Left lung (tissue), 10 donors: ENCODE results near the gene DENND5B. TPM values are rescaled to one million over a fixed set of nuclear protein-coding genes. Genes with fewer than 3 reads are reported as not detected.

Experiments
- ATAC-seq: fragments of 200-7000 bp; cut with Tn5 transposase; one replicate; pipeline ENCODE4 v1.9.1; 2020; ENCODE audit warnings: moderate library complexity
- DNase-seq, 4 donors: peaks; one replicate each; pipeline ENCODE4 v3.0.0-alpha.2; 2013 to 2020
- H3K27ac ChIP-seq, 2 donors: fragments of 200-600 bp; sonication (generic) in 1 of 2; one replicate each; pipeline versions ENCODE4 v1.5.0 to v1.8.0; 2020 to 2021
- H3K27me3 ChIP-seq, 2 donors: fragments of 200-600 bp; sonication (generic) in 1 of 2; one replicate each; pipeline versions ENCODE4 v1.5.0 to v1.8.0; 2020 to 2021
- H3K36me3 ChIP-seq, 2 donors: fragments of 200-600 bp; sonication (generic) in 1 of 2; one replicate each; pipeline versions ENCODE4 v1.5.0 to v1.8.0; 2020 to 2021
- H3K4me1 ChIP-seq, 2 donors: fragments of 200-600 bp; one replicate each; pipeline ENCODE4 v1.8.0; 2021
- H3K4me3 ChIP-seq, 2 donors: fragments of 200-600 bp; sonication (generic) in 1 of 2; one replicate each; pipeline versions ENCODE4 v1.5.0 to v1.8.0; 2020 to 2021; ENCODE audit warnings: mild to moderate bottlenecking in 1 of 2
- H3K9me3 ChIP-seq, 2 donors: fragments of 200-600 bp; sonication (generic) in 1 of 2; one replicate each; pipeline versions ENCODE4 v1.5.0 to v1.8.0; 2020 to 2021
- intact Hi-C, 2 donors: fragments of 100-400 bp; cut with DNase I; formaldehyde crosslinking; loops; one replicate each; pipeline versions ENCODE4 v1.11.2 to v1.14.2; 2022
- polyA plus RNA-seq, 6 donors: library from polyadenylated mRNA; unstranded; fragments of 120-200 nt; gene quantifications; one replicate each; pipeline ENCODE4 v1.2.1, GENCODE V29; 2013; ENCODE audit not compliant: insufficient read length in 6 of 6
- total RNA-seq, 2 donors: library from RNA; stranded (reverse); fragmentation: NEBNext Ultra II Directional; extraction: Animal tissue kit (Norgen Biotek cat#: 25700); gene quantifications; one replicate each; pipeline ENCODE4 v1.2.1, GENCODE V29; 2021
- TF ChIP-seq, protein P1 (sequence below), 2 donors: fragments of 200-600 bp; sonication (generic) in 1 of 2; IDR thresholded peaks; one replicate each; pipeline versions ENCODE4 v1.5.0 to v1.8.0; 2021; ENCODE audit warnings: antibody characterized with exemption in 2 of 2
- donor health status: DM: no; HTN: yes; CAD: no.
- donor health status: DM: no; HTN: no; CAD: no.

The DENND5B gene
- total and polyA plus RNA-seq, 8 donors, result 4.4 to 11.3 (median 8.7) TPM

DNA sequence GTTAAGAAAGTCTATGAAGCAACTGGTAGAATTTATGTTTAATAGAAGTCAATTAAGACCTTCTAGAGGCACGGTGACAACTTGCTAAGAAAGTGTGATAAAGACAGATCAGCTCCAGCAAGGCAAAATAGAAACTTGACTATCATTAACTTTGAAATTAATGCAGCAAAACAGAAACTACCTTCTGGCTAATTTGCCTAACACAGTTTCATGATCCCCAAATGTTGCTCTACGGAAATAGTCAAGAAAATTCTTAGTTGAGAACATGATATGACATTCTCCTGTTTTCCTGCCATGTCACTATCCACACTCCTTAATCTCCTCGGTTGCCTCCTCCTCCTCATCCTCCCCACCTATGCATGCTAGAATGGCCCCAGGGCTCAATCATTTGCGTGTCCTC, 4.2 kb downstream of the DENND5B start:
- ATAC-seq (no peak), DNase-seq (no peak)
- Histone ChIP-seq H3K36me3 (no peaks in the 10 kb centered on the region), H3K27ac (no peak overlapping the region), H3K4me3 (no peak overlapping the region), H3K9me3 (no peaks in the 10 kb centered on the region), H3K4me1 (peaks cover 0 to 6% of the 10 kb centered on the region in 2 donors), H3K27me3 (peaks cover 0 to 20% of the 10 kb centered on the region in 2 donors)
- intact Hi-C loops, result no loop called here
- TF ChIP-seq, protein P1, sequence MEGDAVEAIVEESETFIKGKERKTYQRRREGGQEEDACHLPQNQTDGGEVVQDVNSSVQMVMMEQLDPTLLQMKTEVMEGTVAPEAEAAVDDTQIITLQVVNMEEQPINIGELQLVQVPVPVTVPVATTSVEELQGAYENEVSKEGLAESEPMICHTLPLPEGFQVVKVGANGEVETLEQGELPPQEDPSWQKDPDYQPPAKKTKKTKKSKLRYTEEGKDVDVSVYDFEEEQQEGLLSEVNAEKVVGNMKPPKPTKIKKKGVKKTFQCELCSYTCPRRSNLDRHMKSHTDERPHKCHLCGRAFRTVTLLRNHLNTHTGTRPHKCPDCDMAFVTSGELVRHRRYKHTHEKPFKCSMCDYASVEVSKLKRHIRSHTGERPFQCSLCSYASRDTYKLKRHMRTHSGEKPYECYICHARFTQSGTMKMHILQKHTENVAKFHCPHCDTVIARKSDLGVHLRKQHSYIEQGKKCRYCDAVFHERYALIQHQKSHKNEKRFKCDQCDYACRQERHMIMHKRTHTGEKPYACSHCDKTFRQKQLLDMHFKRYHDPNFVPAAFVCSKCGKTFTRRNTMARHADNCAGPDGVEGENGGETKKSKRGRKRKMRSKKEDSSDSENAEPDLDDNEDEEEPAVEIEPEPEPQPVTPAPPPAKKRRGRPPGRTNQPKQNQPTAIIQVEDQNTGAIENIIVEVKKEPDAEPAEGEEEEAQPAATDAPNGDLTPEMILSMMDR (IDR thresholded peaks at IDR 0.05), result no peak

DNA sequence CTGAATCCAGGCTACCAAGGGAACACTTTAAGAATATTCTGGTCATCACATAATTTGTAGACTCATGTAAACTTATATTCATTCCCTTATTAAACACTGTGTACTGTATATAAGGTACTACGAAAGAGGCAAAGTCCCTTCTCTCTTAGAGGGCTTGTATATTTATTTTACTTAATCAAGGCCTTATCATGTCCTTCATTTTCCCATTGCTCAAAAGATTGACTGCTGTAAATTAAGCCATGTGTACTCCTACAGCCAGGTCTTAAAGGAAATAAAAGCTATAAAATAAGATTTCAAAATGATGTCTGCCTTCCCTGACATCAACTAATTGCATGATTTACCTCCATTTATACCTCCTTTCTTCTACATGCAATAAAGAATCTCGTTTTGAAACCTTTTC, 5.0 kb downstream of the DENND5B start:
- intact Hi-C loops, result no loop called here
- TF ChIP-seq, protein P1 (IDR thresholded peaks at IDR 0.05), result no peak
- H3K4me1 ChIP-seq, result no peaks in the 10 kb centered on the region
- H3K9me3 ChIP-seq, result no peaks in the 10 kb centered on the region
- no peak overlapping the region for H3K27ac ChIP-seq
- DNase-seq (no peak), ATAC-seq (no peak)
- no peaks in the 10 kb centered on the region for H3K36me3 ChIP-seq
- H3K27me3 ChIP-seq, result peaks cover 0 to 12% of the 10 kb centered on the region in 2 donors
- no peak overlapping the region for H3K4me3 ChIP-seq

DNA sequence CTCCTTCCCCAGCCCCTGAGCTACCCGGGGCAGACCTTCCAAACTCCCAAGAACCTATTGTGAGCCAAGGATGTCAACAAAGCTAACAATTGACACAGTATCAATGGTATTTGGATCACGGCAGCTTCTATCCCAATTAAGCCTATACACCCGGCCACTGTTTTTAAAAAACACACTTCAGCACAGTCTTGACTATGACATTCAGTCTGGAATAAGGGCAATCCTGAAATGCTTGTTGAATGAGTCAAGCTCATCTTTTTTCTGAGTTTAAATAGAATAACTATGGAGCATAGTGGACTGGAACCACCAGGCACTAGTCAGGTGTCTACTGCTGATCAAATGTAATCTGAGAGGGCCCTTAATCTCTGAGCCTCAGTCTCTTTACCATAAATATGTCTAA, 5.7 kb downstream of the DENND5B start:
- ATAC-seq (no peak), DNase-seq (no peak)
- no peak overlapping the region for H3K4me3 ChIP-seq
- no peaks in the 10 kb centered on the region for H3K4me1 ChIP-seq
- TF ChIP-seq, protein P1 (IDR thresholded peaks at IDR 0.05), result no peak
- intact Hi-C loops, result no loop called here
- H3K27me3 ChIP-seq, result peaks cover 0 to 7% of the 10 kb centered on the region in 2 donors
- no peaks in the 10 kb centered on the region for H3K9me3 ChIP-seq
- H3K36me3 ChIP-seq, result no peaks in the 10 kb centered on the region
- H3K27ac ChIP-seq, result no peak overlapping the region

DNA sequence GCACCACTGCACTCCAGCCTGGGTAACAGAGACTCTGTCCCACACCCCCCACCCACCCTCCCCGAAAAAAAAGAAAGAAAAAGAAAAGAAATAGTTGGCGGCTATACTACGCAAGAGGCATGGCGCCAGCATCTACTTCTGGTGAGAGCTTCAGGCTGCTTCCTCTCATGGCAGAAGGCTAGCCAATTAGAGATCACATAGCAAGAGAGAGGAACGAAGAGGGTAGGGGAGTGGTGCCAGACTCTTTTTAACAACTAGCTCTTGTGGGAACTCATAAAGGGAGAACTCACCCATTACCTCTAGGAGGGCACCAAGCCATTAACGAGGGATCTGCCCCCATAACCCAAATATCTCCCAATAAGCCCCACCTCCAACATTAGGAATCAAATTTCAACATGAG, 6.2 kb downstream of the DENND5B start:
- no peak for ATAC-seq
- no peaks in the 10 kb centered on the region for H3K9me3 ChIP-seq

DNA sequence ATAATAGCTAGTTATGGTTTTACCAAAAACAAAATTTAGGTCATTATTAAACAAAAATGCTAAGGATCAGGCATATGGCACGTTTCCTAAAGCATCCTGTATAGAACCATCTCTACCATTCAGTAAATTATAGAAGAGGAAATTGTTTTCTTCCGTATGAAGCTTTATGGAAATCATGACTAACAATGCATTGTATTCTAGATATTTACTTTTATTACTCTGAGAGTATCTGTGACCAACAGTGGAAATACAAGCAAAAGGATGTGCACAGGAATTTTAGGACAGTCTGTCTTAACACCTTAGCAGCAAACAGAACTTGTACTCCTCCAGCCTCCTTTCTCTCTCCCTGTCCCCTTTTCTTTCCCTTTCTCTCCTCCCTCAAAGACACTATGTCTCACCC, 7.1 kb downstream of the DENND5B start:
- TF ChIP-seq, protein P1 (IDR thresholded peaks at IDR 0.05), result no peak
- intact Hi-C loops, result no loop called here
- H3K9me3 ChIP-seq, result no peaks in the 10 kb centered on the region
- no peaks in the 10 kb centered on the region for H3K36me3 ChIP-seq
- ATAC-seq (no peak), DNase-seq (no peak)
- H3K4me3 ChIP-seq, result no peak overlapping the region
- peaks cover 0 to 3% of the 10 kb centered on the region in 2 donors for H3K4me1 ChIP-seq
- no peak overlapping the region for H3K27ac ChIP-seq
- no peaks in the 10 kb centered on the region for H3K27me3 ChIP-seq

More for the DNA sequence above, 6.2 kb downstream of the DENND5B start:
- H3K27ac ChIP-seq, result no peak overlapping the region
- H3K4me3 ChIP-seq, result no peak overlapping the region
- no peaks in the 10 kb centered on the region for H3K36me3 ChIP-seq
- TF ChIP-seq, protein P1 (IDR thresholded peaks at IDR 0.05), result no peak
- no peak for DNase-seq
- H3K4me1 ChIP-seq, result no peaks in the 10 kb centered on the region
- intact Hi-C loops, result no loop called here
- peaks cover 0 to 3% of the 10 kb centered on the region in 2 donors for H3K27me3 ChIP-seq
